Muscle of back (tissue), 11 donors: Measurements from ENCODE around the gene CLSTN2. TPM values are rescaled to one million over a fixed set of nuclear protein-coding genes. Genes with fewer than 3 reads are reported as not detected.
A peak's percentile ranks its signal among the peaks of the same experiment; 100 is the strongest.

Source experiments
- DNase-seq, 3 donors: peaks; one replicate each; pipeline versions ENCODE4 v3.0.0 to v3.0.0-alpha.2; 2013
- polyA plus RNA-seq, 10 donors: library from polyadenylated mRNA; unstranded; fragments of 120-200 nt; gene quantifications; one replicate each; pipeline ENCODE4 v1.2.1, GENCODE V29; 2013; ENCODE audit not compliant: insufficient read length in 10 of 10

The CLSTN2 gene
- polyA plus RNA-seq, 10 donors: 1.7 to 4.6 (median 3.1) TPM

- no peak for DNase-seq
Measured at GRCh38 chr3:140378571-140379340, 443.8 kb downstream of the CLSTN2 start.

DNA sequence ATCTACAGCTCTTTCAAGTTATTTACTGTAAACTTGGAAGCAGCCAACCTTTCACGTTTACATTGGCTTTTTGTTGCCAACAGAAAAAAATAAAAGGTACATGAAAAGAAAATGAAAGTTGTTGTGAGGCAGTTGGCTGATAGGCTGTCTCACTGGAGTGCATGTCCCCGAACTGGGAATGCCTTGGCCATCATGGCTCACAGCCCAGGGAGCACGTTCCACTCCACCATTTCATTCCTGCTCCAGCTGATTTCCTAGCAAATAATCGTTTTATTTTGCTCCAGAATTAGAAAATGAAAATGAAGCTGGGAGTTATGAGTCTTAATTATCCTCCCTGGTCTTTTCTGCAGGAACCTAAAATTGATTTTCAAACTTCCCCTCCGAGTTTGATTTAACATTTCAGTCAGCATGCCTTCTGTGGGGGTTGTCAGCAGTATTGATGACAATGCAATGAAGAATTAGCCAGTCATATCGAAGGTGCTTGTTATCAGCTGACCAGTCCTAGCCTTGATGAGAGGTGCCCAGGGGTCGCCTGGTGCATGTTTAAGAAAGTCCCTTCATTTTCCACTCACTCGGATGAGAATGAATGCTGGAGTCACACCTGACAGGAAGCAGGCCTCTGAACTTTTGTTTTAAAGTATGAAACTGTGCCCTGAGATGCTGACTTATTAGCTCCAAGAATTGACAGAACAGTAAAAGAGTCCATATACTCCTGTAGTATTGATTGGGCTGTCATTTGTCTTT, 449.2 kb downstream of the CLSTN2 start:
- DNase-seq: peak in 1 of 3 donors; percentile 15

- DNase-seq: peak; percentile 5 to 20 (median 19)
Measured at GRCh38 chr3:140384876-140385275, 449.9 kb downstream of the CLSTN2 start.

GRCh38 chr3:140386357-140387100, 451.5 kb downstream of the CLSTN2 start:
- peak; percentile 3 to 51 (median 11) for DNase-seq

DNA sequence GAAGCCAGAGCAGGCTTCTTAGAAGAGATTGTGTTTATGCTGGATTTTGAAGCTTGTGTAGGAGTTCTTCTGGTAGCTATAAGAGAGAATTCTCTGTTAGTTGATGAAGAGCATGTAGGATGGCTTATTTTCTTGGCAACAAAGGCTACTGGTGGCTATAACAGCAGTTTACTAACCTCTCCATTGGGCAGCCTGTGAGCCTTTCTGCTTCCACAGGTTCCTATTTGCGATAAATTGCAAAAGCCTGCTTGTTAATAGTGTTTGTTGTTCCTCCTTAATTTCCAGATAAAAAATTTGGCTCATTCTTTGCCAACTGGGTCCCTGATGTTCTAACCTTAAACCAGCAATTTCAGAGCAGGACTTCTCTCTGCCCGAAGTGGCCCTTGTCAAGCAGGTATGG, 452.3 kb downstream of the CLSTN2 start:
- no peak for DNase-seq

DNA sequence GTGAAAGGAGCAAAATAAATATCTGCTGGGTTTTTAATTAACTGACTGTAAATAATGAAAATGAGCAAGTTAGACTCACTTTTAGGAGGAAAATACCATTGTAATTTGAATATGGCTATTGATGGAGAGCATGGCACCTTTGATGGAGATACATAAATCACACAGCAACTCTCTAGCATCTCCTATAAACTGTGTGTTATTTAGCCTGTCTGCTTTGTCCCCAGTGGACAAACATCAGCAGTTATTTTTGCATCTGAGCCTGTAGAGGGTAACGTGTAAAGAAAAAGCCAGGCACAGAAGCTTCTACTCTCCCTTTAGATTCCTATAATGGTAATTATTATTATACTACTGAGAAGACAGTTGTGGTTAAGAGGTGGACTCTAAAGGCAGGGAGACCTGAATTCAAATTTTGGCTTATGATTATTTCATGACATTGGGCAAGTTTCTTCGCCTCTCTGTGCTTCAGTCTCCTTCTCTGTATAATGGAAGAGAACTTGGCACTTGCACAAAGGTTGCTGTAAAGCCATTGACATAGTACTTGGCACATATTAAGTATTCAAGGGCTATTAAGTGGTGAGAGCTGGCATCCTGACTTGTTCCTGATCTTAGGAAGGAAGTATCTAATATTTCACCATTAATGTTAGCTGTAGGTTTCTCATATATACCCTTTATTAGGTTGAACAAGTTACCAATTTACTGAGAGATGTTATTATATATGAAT, 453.4 kb downstream of the CLSTN2 start:
- no peak for DNase-seq

DNA sequence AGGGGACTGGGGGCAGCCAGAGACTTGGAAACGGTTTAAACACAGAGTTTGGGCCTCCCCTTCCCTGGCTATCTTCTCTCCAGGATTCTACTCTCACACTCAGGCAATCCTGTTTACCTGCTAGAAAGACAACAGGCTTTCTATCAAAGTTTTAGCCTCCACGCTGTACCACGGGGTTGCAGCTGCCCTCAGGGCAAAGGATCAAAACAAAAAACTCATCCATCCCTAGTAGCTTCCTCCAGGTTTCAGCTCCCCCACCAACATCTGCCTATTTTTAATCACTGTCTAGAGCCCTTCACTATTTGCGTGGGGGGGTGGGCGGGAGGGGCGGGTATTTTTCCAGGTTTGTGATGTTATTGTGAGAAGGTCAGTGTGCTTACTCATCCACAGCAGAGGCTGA, 456.1 kb downstream of the CLSTN2 start:
- DNase-seq: no peak

GRCh38 chr3:140394488-140395133, 459.6 kb downstream of the CLSTN2 start:
- DNase-seq: no peak

DNA sequence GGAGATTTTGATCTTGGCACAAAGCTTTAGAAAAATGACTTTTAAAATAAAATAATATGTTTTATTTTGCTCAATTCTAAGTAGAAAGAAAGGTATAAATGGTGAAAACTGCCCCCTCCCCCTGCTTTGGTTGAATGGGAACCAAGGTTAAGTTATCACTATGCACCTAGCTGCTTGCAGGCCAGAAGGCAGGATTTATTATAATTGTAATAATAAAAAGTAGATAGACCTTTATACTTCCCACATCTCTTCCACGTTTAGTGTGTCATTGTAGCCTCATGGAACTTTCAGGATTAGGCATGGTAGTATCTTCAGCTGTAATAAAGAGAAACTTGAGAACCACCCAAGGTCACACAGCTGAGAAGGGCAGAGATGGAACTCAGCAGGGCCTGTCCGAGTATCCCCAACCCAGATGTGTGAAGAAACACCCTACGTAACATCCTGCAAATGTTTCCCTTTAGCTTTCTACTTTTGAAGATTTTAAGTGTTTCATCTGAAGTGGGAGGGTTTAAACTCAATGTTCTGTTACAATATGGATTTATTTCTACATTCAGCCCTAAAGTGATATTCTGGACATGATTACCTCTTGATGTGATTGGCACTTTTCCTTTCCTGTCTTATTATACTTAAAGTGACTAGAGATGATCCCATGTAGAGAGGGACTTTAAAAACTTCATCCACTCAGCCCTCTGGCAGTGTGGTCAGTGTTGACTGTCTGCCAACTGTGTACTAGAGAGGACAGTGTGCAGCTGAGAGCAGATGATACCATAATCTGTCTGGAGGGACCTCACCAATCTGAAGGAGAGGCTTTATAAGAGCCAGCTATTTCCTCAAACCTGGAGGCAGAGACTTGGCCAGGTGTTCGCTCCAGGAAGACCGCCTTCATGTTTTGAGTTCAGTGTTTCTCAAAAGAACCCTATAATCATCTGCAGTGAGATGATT, 460.4 kb downstream of the CLSTN2 start:
- DNase-seq: peak in 2 of 3 donors; percentile 10 to 24

DNA sequence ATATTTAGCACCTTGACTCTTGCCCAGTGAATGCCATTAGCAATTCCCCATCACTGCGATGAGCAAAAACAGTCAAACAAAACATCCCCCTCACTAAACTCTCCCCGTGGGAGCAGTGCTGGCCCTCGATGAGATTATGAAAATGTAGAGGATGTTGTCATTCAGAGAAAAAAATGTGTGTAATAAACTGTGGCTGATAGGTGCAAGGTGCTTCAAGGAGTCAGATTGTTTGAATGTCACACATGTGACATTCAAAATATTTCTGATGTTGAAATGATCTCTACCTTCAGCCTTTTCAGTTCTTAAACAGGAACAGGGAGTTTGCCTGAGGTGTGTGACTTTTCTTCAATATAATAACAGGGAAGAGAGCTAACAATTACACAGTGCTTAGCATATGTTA, 461.1 kb downstream of the CLSTN2 start:
- no peak for DNase-seq

DNA sequence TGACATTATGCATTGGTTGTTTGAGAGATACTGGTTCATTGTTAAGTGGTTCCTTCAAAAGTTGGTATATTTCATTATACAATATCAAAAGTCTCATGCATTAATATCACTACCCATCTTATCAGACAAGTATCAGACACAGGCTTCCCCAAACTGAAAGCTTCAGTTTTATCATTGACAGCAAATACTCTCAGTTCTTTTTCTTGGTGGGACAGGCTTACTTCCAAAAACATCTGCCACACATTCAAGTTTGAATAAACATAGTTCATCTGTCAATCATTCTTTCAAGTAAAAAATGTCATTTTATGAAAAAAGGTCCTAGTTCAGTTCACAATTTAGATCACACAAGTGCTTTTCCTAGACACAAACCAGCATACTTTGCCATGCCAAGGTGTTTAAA, 462.9 kb downstream of the CLSTN2 start:
- DNase-seq: no peak

- no peak for DNase-seq
Measured at GRCh38 chr3:140398387-140398786, 463.4 kb downstream of the CLSTN2 start.

DNA sequence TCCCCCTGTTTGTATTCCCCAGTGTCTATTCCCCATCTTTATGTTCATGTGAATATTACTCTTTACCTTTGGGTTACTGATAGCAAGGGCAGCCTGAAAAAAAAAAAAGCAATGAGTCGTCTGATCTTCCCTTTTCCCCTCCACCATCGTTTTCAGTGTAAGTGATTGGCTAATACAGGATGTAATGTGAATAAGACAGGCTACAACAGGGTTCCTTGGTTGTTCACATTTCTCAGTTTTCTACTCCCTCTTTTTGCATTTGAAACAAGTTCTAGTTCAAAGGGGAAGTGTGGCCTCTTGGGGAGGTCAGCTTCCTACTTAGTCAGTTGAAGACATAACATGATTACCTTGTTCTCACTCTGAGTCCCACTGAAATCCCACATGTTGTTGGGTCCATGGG, 464.9 kb downstream of the CLSTN2 start:
- DNase-seq: no peak

DNA sequence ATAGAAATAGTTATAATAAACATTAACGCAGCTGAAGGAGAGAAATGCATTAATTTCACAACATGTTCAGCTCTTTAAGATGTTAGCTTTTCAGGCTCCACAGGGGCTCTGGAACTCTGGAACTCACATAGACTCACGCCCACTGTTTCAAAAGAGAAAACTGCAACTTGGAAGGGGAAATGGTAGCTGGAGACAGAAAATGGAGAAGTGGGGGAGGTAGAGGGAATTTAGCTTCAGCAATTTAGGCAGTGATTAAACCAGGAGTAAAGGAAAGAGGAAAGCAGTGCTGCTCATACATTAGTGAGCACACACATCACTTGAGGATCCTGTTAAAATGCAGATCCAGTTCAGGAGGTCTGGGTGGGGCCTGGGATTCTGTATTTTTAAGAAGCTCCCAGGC, 468.1 kb downstream of the CLSTN2 start:
- no peak for DNase-seq

DNA sequence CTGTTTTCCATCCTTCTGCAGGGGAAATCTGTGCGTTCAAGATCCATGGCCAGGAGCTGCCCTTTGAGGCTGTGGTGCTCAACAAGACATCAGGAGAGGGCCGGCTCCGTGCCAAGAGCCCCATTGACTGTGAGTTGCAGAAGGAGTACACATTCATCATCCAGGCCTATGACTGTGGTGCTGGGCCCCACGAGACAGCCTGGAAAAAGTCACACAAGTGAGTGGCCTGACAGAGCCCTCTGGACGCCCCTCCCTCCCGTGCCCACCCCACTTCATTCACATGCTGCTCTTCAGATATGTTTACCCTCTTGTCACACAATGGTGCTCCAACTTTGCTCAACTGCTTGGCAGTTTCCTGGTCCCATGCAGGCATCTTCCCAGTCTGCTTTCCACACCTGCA, 468.6 kb downstream of the CLSTN2 start:
- DNase-seq: no peak

DNA sequence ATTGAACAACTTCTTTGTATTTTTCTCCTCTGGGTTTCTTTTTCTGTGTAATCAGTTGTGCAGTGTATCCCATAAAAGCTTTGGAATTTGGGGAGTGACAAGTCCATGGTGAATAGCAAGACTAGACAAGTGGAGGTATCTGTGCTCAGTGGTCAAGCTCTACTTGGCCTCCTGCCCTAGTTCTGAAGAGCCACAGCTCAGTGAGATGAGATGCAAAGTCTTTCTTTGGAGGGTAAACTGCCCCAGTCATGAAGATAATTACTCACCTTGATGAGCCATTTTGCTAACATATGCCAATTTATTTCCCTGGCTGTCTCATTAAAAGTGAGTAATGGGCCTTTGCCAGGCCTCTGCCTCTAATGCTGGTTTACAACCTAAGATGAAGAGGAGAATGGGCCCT, 471.7 kb downstream of the CLSTN2 start:
- DNase-seq: no peak

GRCh38 chr3:140408252-140408651, 473.3 kb downstream of the CLSTN2 start:
- DNase-seq: no peak

- peak in 1 of 3 donors; percentile 28 for DNase-seq
Measured at GRCh38 chr3:140416666-140417065, 481.7 kb downstream of the CLSTN2 start.

DNA sequence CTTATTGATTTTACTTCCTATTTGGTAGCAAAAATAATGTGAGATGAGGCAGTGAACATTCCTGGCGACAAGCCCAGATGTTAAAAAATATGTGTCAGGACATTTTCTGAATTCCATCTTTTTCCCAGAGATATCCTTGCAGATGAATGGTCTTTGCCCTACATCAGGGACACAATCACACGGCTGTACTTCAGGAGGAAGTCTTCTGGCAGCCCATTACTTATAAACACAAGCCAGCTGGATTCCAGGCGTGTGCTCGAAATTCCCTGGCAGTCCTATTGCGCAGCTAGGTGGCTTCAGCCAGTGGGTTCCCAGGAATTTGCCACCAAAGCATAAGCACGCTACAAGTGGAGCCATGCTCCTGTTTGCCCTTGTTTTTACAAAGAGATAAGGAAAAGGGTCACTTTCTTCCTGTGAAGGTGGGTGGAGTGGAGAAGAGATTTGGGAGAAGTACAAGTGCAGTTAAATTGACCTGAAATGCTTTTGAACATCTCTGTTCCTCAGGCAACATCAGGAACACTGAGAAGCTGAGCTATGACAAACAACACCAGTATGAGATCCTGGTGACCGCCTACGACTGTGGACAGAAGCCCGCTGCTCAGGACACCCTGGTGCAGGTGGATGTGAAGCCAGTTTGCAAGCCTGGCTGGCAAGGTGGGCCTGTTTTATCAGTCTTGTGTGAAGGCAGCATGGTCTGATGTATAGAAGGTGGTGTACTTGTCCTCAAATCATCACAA, 485.8 kb downstream of the CLSTN2 start:
- DNase-seq: peak in 2 of 3 donors; percentile 35 to 37
